ENCODE measurements around the gene RACGAP1. TPM values are rescaled to one million over a fixed set of nuclear protein-coding genes. Genes with fewer than 3 reads are reported as not detected.
A peak's percentile ranks its signal among the peaks of the same experiment; 100 is the strongest.

The RACGAP1 gene
- total and polyA plus RNA-seq, 8 donors = 20.7 to 79.4 (median 43.4) TPM

GRCh38 chr12:50052544-50052943 lies 27.2 kb upstream of the RACGAP1 start:
- H3K27me3 ChIP-seq = peaks cover 6 to 51% of the 10 kb centered on the region in 2 donors
- H3K4me3 ChIP-seq = no peak overlapping the region
- H3K9me3 ChIP-seq = no peaks in the 10 kb centered on the region
- no peak for TF ChIP-seq CTCF (IDR thresholded peaks at IDR 0.05)
- DNase-seq (no peak), ATAC-seq (no peak)
- intact Hi-C loops (cut with DNase I) = no loop called here
- no peaks in the 10 kb centered on the region for H3K36me3 ChIP-seq
- peaks cover 12 to 40% of the 10 kb centered on the region in 2 donors for H3K4me1 ChIP-seq
- no peak overlapping the region for H3K27ac ChIP-seq

- peak in 1 of 4 donors; percentile 40 for DNase-seq
- H3K4me3 ChIP-seq = peak overlapping the region in 1 of 2 donors; percentile 28
- peaks cover 0 to 38% of the 10 kb centered on the region in 2 donors for H3K27me3 ChIP-seq
- H3K27ac ChIP-seq = no peak overlapping the region
- TF ChIP-seq CTCF (IDR thresholded peaks at IDR 0.05) = no peak
- no peaks in the 10 kb centered on the region for H3K9me3 ChIP-seq
- ATAC-seq = peak; percentile 4
- intact Hi-C loops (cut with DNase I) = no loop called here
- peaks cover 4 to 27% of the 10 kb centered on the region in 2 donors for H3K4me1 ChIP-seq
- H3K36me3 ChIP-seq = no peaks in the 10 kb centered on the region
Measured at GRCh38 chr12:50051101-50051806, 26.0 kb upstream of the RACGAP1 start.

DNA sequence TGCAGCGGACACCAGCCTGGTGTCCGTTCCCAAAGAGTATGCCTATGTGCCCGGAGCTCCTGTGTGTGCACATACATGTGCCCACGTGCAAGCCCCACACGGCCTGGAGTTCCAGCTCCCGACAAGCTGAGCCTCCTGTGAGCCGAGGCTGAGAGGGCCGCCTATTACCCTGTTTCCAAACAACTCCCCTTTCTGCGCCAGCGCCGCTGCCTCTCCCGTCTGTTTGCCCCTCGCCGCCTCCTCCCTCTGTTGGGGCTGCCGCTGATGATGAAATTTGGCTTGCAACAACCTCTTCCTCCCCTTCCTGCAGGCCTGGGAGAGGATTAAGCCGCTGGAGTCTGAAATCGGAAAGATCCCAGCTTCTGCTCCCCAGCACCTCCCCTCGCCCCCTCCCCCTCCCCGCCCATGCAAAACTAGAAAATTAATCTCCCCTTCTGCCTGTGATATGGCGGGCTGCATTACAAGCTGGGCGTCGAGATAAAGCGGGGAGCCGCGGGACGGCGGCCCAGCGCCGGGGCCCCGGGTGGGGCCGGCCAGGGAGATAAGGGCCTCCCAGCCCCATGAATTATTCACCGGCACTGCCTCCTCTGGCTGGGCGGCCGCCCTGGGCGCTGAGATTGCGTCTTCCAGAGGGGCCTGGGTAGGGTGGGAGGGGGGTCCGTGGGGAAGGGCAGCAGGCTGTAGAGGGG lies 25.3 kb upstream of the RACGAP1 start:
- ATAC-seq = peak; percentile 81
- peaks cover 0 to 31% of the 10 kb centered on the region in 2 donors for H3K27me3 ChIP-seq
- intact Hi-C loops (cut with DNase I) = no loop called here
- DNase-seq = peak; percentile 74 to 90 (median 82)
- H3K4me3 ChIP-seq = peak overlapping the region; percentile 13 to 28
- no peak overlapping the region for H3K27ac ChIP-seq
- no peaks in the 10 kb centered on the region for H3K9me3 ChIP-seq
- TF ChIP-seq CTCF (IDR thresholded peaks at IDR 0.05) = no peak
- no peaks in the 10 kb centered on the region for H3K36me3 ChIP-seq
- peaks cover 0 to 22% of the 10 kb centered on the region in 2 donors for H3K4me1 ChIP-seq

- Histone ChIP-seq H3K27ac (no peak overlapping the region), H3K4me3 (no peak overlapping the region), H3K4me1 (peaks cover 0 to 22% of the 10 kb centered on the region in 2 donors), H3K9me3 (no peaks in the 10 kb centered on the region), H3K27me3 (peaks cover 0 to 26% of the 10 kb centered on the region in 2 donors), H3K36me3 (no peaks in the 10 kb centered on the region)
- no peak for DNase-seq
- no peak for TF ChIP-seq CTCF (IDR thresholded peaks at IDR 0.05)
- intact Hi-C loops (cut with DNase I) = no loop called here
- no peak for ATAC-seq
Measured at GRCh38 chr12:50050119-50050385, 24.8 kb upstream of the RACGAP1 start.

- no peak for TF ChIP-seq CTCF (IDR thresholded peaks at IDR 0.05)
- no peaks in the 10 kb centered on the region for H3K36me3 ChIP-seq
- no peaks in the 10 kb centered on the region for H3K9me3 ChIP-seq
- H3K27me3 ChIP-seq = peaks cover 0 to 26% of the 10 kb centered on the region in 2 donors
- H3K4me3 ChIP-seq = no peak overlapping the region
- no peak for ATAC-seq
- peaks cover 0 to 22% of the 10 kb centered on the region in 2 donors for H3K4me1 ChIP-seq
- intact Hi-C loops (cut with DNase I) = no loop called here
- H3K27ac ChIP-seq = no peak overlapping the region
- DNase-seq = no peak
Measured at GRCh38 chr12:50049254-50050118, 24.2 kb upstream of the RACGAP1 start.

All from left lung (tissue), 10 donors.